Measurements from ENCODE around the gene WDR5.

The WDR5 gene

GRCh38 chr9:134189470-134190231 lies 53.8 kb downstream of the WDR5 start:
- no peak for DNase-seq

- DNase-seq, result no peak
These were observed 54.6 kb downstream of the WDR5 start for GRCh38 chr9:134190232-134191121.

GRCh38 chr9:134191455-134192209 lies 55.8 kb downstream of the WDR5 start:
- no peak for DNase-seq

GRCh38 chr9:134192311-134192950 lies 56.5 kb downstream of the WDR5 start:
- no peak for DNase-seq

- no peak for DNase-seq
These were observed 57.3 kb downstream of the WDR5 start for GRCh38 chr9:134192951-134193731.

GRCh38 chr9:134193912-134194535 lies 58.1 kb downstream of the WDR5 start:
- DNase-seq, result no peak

GRCh38 chr9:134195558-134195957 lies 59.7 kb downstream of the WDR5 start:
- DNase-seq, result no peak

- DNase-seq, result no peak
These were observed 61.0 kb downstream of the WDR5 start for GRCh38 chr9:134196911-134197310.

- DNase-seq, result no peak
These were observed 62.9 kb downstream of the WDR5 start for GRCh38 chr9:134198791-134199190.

- DNase-seq, result no peak
These were observed 64.8 kb downstream of the WDR5 start for GRCh38 chr9:134200730-134201129.

- no peak for DNase-seq
These were observed 67.3 kb downstream of the WDR5 start for GRCh38 chr9:134203224-134203623.

GRCh38 chr9:134204041-134204440 lies 68.2 kb downstream of the WDR5 start:
- no peak for DNase-seq

- no peak for DNase-seq
These were observed 69.2 kb downstream of the WDR5 start for GRCh38 chr9:134204991-134205578.

- DNase-seq, result no peak
These were observed 69.9 kb downstream of the WDR5 start for GRCh38 chr9:134205672-134206310.

GRCh38 chr9:134206311-134207300 lies 70.7 kb downstream of the WDR5 start:
- no peak for DNase-seq

- no peak for DNase-seq
These were observed 72.5 kb downstream of the WDR5 start for GRCh38 chr9:134208310-134208841.

GRCh38 chr9:134208981-134209725 lies 73.3 kb downstream of the WDR5 start:
- no peak for DNase-seq

Measured in activated T-cell treated with anti-CD3 and anti-CD28 coated beads, Interleukin-2, amount 50 U/mL, for 48 hours (primary cell).